NCI-H2171 treated with DMSO at 0.1 percent for 48 hours (cell line): ENCODE data around the gene LTC4S.
A peak's percentile ranks its signal among the peaks of the same experiment; 100 is the strongest.
"Not testable (repeated sequence)": the region's sequence is repeated elsewhere in the genome, so short reads cannot be mapped to it uniquely, and the experiment has no call there.

Experiments used
- DNase-seq: peaks from one replicate; lab custom pipeline; 2025; lab: John Stamatoyannopoulos, UW

The LTC4S gene

DNA sequence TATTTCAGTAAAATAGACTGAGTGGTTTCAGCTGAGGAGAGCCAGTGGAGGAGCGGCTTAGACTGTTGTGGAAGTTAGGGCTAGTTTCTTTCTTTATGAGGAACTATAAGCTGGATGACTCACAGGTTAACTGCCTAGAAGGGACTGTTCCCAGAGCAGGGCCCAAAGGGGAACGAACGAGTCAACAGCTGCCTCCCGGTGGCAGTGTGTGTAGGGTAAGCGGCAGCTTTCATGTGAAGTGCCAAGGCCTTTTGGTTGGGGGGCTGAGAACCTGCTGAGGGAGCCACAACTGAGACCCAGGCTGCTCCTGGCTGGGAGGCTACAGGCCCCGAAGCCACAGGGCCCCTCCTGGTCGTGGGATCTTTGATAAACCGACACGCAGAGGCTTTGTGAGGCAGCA, 33.9 kb downstream of the LTC4S start:
- no peak for DNase-seq

- peak; percentile 27 for DNase-seq
Observed at GRCh38 chr5:179828756-179829421, 35.1 kb downstream of the LTC4S start.

DNA sequence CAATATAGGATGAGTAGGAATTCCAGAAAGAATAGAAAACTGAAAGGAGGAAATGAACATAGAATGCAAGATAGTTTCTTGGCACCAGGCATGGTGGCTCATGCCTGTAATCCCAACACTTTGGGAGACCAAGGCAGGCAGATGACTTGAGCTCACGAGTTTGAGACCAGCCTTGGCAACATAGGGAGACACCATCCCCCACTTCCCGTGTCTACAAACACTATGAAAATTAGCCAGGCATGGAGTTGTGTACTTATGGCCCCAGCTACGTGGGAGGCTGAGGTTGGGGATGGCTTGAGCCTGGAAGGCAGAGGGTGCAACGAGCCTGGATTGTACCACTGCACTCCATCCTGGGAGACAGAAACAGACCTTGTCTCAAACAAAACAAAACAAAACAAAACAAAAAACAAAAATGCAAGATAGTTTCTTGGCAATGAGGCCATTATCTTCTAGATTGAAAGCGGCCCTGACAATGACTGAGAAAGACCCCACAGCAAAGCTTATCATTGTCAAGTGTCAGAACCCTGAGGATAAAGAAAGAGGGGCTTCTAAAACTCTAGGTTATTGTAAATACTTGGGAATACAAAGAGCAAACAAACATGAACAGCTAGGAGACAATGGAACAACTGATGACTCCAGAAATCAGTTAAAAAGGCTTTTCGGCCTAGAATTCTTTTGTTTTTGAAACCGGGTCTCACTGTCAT, 36.1 kb downstream of the LTC4S start:
- DNase-seq = no peak

GRCh38 chr5:179830818-179831468, 37.2 kb downstream of the LTC4S start:
- no peak for DNase-seq

GRCh38 chr5:179832039-179832745, 38.4 kb downstream of the LTC4S start:
- no peak for DNase-seq

DNA sequence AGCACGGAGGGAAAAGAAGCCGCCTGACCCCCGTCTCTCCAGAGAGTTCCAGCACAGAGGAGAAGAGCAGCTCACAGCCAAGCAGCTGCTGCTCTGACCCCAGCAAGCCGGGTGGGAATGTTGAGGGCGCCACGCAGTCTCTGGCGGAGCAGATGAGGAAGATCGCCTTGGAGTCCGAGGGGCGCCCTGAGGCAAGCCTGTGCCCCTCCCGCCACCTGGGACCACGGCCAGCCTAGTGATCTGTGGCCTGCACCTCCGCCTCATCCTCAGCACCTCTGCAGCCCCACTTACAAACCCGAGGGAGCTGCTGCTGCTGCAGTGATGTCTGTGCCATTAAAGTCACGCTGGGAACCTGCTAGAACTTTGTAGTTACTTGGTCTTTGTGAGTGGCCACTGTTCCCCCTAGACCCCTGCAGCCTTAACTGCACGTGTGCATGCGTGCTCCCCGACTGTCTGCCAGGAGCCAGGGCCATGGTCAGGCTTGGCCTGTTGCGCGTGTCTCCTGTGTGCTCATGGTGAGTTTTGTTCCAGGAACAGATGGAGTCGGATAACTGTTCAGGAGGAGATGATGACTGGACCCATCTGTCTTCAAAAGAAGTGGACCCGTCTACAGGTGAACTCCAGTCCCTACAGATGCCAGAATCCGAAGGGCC, 39.4 kb downstream of the LTC4S start:
- DNase-seq = no peak

DNA sequence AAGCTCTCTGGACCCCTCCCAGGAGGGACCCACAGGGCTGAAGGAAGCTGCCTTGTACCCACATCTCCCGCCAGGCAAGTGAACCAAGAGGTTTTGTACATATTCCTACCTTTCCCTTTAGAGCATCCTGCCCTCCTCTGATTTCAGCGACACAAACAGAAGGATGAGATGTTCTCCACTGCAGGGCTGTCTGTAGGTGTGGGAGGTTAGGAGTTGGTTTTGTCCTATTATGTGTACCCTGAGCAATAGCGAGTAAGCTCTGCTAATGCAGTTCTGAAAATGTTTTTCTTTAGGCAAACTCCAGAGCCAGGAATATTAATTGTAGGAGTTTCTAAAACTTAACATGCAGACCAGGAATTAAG, 39.9 kb downstream of the LTC4S start:
- DNase-seq = no peak

GRCh38 chr5:179834120-179834519, 40.3 kb downstream of the LTC4S start:
- DNase-seq = no peak

DNA sequence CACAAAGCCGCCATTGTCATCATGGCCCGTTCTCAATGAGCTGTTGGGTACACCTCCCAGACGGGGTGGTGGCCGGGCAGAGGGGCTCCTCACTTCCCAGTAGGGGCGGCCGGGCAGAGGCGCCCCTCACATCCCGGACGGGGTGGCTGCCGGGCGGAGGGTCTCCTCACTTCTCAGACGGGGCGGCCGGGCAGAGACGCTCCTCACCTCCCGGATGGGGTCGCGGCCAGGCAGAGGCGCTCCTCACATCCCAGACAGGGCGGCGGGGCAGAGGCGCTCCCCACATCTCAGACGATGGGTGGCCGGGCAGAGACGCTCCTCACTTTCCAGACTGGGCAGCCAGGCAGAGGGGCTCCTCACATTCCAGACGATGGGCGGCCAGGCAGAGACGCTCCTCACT, 41.1 kb downstream of the LTC4S start:
- not testable (repeated sequence) for DNase-seq

DNA sequence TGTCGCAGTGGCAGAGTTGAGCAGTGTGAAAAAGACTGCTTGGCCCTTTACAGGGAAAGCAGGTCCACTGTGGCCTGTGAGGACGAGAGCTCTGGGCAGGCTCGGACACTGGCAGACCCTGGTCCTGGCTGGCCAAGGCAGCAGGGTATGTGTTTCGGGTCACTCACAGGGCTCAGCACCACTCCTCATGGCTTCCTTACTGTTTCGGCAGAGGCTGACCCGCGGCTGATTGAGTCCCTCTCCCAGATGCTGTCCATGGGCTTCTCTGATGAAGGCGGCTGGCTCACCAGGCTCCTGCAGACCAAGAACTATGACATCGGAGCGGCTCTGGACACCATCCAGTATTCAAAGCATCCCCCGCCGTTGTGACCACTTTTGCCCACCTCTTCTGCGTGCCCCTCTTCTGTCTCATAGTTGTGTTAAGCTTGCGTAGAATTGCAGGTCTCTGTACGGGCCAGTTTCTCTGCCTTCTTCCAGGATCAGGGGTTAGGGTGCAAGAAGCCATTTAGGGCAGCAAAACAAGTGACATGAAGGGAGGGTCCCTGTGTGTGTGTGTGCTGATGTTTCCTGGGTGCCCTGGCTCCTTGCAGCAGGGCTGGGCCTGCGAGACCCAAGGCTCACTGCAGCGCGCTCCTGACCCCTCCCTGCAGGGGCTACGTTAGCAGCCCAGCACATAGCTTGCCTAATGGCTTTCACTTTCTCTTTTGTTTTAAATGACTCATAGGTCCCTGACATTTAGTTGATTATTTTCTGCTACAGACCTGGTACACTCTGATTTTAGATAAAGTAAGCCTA, 42.6 kb downstream of the LTC4S start:
- DNase-seq = no peak

GRCh38 chr5:179837076-179838011, 43.6 kb downstream of the LTC4S start:
- no peak for DNase-seq

GRCh38 chr5:179839328-179840256, 45.8 kb downstream of the LTC4S start:
- no peak for DNase-seq

DNA sequence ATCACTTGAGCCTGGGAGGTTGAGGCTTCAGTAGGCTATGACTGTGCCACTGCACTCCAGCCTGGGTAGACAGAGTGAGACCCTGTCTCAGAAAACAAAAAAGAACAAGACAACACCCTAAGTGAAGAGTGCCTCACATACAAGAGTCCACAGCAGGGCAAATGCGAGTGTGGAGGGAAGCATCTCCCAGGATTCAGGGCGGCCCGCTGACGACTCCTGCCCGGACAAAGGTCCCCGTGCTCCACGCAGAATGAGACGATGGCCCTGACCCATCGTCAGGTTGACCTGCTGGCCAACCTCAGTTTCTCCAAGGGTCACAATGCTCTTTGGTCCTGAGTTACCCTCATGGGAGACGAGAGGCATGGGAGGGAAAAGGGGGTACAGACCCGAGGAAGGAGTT, 46.5 kb downstream of the LTC4S start:
- DNase-seq = no peak

GRCh38 chr5:179840766-179841165, 47.0 kb downstream of the LTC4S start:
- no peak for DNase-seq

GRCh38 chr5:179841621-179842020, 47.8 kb downstream of the LTC4S start:
- no peak for DNase-seq
